ENCODE results near the gene PLAC8L1.

DNA sequence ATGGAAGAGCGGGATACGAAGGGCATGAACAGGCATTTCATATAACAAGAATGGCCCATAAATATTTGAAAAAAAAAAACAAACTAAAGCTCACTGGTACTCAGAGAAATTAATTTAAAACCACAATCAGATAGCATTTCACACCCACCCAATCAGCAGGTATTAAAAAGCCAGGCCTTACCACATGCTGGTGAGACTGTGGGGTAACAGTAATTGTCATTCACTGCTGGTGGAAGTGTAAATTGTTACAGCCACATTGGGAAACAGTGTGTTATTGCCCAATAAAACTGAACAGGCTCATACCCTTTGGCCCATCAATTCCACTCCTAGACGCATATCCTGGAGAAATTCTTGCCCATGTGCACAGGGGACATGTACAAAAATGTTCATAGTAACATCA is 66.0 kb downstream of the PLAC8L1 start:
- TF ChIP-seq, protein P1, sequence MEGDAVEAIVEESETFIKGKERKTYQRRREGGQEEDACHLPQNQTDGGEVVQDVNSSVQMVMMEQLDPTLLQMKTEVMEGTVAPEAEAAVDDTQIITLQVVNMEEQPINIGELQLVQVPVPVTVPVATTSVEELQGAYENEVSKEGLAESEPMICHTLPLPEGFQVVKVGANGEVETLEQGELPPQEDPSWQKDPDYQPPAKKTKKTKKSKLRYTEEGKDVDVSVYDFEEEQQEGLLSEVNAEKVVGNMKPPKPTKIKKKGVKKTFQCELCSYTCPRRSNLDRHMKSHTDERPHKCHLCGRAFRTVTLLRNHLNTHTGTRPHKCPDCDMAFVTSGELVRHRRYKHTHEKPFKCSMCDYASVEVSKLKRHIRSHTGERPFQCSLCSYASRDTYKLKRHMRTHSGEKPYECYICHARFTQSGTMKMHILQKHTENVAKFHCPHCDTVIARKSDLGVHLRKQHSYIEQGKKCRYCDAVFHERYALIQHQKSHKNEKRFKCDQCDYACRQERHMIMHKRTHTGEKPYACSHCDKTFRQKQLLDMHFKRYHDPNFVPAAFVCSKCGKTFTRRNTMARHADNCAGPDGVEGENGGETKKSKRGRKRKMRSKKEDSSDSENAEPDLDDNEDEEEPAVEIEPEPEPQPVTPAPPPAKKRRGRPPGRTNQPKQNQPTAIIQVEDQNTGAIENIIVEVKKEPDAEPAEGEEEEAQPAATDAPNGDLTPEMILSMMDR (IDR thresholded peaks at IDR 0.05 in 4 of 5, conservative IDR thresholded peaks at IDR 0.05 in 1 of 5), result no peak
- TF ChIP-seq POLR2A (IDR thresholded peaks at IDR 0.05), result no peak

Data from gastrocnemius medialis (tissue), 4 donors.